SK-N-SH treated with all-trans-retinoic acid at 6 μM for 48 hours (cell line): ENCODE measurements around the gene OSGIN1.

Source experiments
- ATAC-seq: fragments of 200-7000 bp; cut with Tn5 transposase; 3 replicates; pipeline ENCODE4 v1.9.1; 2020; ENCODE audit warnings: mild to moderate bottlenecking, moderate library complexity
- ARNTL ChIP-seq: fragments of 450-650 bp; formaldehyde crosslinking; IDR thresholded peaks from 2 replicates; pipeline ENCODE4 v1.5.0; 2020; ENCODE audit warnings: low read depth, mild to moderate bottlenecking, moderate library complexity, borderline replicate concordance
- BACH2 ChIP-seq: fragments of 250-450 bp; sonication (Bioruptor Pico); IDR thresholded peaks from 2 replicates; pipeline ENCODE4 v1.9.0; 2021; ENCODE audit warnings: mild to moderate bottlenecking, borderline replicate concordance
- CREB5 ChIP-seq: fragments of 250-450 bp; sonication (Bioruptor Pico); IDR thresholded peaks from 2 replicates; pipeline ENCODE4 v1.5.1; 2020; ENCODE audit warnings: low read depth, mild to moderate bottlenecking, moderate library complexity
- ESRRG ChIP-seq: fragments of 250-450 bp; sonication (Bioruptor Pico); IDR thresholded peaks from 2 replicates; pipeline ENCODE4 v1.6.1; 2021; ENCODE audit warnings: mild to moderate bottlenecking
- GLIS3 ChIP-seq: fragments of 250-450 bp; sonication (Bioruptor Pico); IDR thresholded peaks from 2 replicates; pipeline ENCODE4 v1.5.0; 2020; ENCODE audit warnings: mild to moderate bottlenecking, moderate library complexity
- ISL1 ChIP-seq: fragments of 250-450 bp; sonication (Bioruptor Pico); IDR thresholded peaks from 2 replicates; pipeline ENCODE4 v2.1.2; 2022; ENCODE audit warnings: mild to moderate bottlenecking, moderate library complexity
- OSR1 ChIP-seq: fragments of 250-450 bp; sonication (Bioruptor Pico); IDR thresholded peaks from 2 replicates; pipeline ENCODE4 v1.8.0; 2022; ENCODE audit warnings: moderate library complexity, mild to moderate bottlenecking, inconsistent platforms
- PATZ1 ChIP-seq: fragments of 250-450 bp; sonication (Bioruptor Pico); IDR thresholded peaks from 2 replicates; pipeline ENCODE4 v1.8.0; 2020; ENCODE audit warnings: mild to moderate bottlenecking, moderate library complexity, borderline replicate concordance
- PPARA ChIP-seq: fragments of 250-450 bp; sonication (Bioruptor Pico); IDR thresholded peaks from 2 replicates; pipeline ENCODE4 v1.5.0; 2020; ENCODE audit warnings: mild to moderate bottlenecking, borderline replicate concordance
- RARB ChIP-seq: fragments of 250-450 bp; sonication (Bioruptor Pico); IDR thresholded peaks from 2 replicates; pipeline ENCODE4 v1.8.0; 2021; ENCODE audit warnings: mild to moderate bottlenecking, moderate library complexity
- SNAI2 ChIP-seq: fragments of 250-450 bp; sonication (Bioruptor Pico); IDR thresholded peaks from 2 replicates; pipeline ENCODE4 v1.5.0; 2020; ENCODE audit warnings: mild to moderate bottlenecking, moderate library complexity
- ZFP3 ChIP-seq: fragments of 250-450 bp; sonication (Bioruptor Pico); IDR thresholded peaks from 2 replicates; pipeline ENCODE4 v1.5.0; 2020; ENCODE audit warnings: mild to moderate bottlenecking, moderate library complexity
- ZFP30 ChIP-seq: fragments of 450-650 bp; formaldehyde crosslinking; IDR thresholded peaks from 2 replicates; pipeline ENCODE4 v1.5.0; 2022; ENCODE audit warnings: mild to moderate bottlenecking, moderate library complexity
- ZNF565 ChIP-seq: fragments of 450-650 bp; formaldehyde crosslinking; conservative IDR thresholded peaks from 2 replicates; pipeline ENCODE4 v1.5.0; 2020; ENCODE audit warnings: low read depth, mild to moderate bottlenecking, moderate library complexity
- ZNF70 ChIP-seq: fragments of 450-650 bp; formaldehyde crosslinking; IDR thresholded peaks from 2 replicates; pipeline ENCODE4 v1.5.0; 2020; ENCODE audit warnings: mild to moderate bottlenecking, moderate library complexity
- ZNF8 ChIP-seq: fragments of 450-650 bp; formaldehyde crosslinking; IDR thresholded peaks from 2 replicates; pipeline ENCODE4 v1.5.0; 2020; ENCODE audit warnings: mild to moderate bottlenecking, moderate library complexity
- TF ChIP-seq, protein P1 (sequence below): fragments of 250-450 bp; sonication (Bioruptor Pico); IDR thresholded peaks from 2 replicates; pipeline ENCODE4 v1.8.0; 2021; ENCODE audit warnings: low read depth, mild to moderate bottlenecking, moderate library complexity, borderline replicate concordance
- TF ChIP-seq, protein P2 (sequence below): fragments of 250-450 bp; sonication (Bioruptor Pico); IDR thresholded peaks from 2 replicates; pipeline ENCODE4 v1.5.0; 2020; ENCODE audit warnings: mild to moderate bottlenecking, moderate library complexity

The OSGIN1 gene

GRCh38 chr16:84014570-84015327 lies 61.7 kb downstream of the OSGIN1 start:
- TF ChIP-seq PPARA (CRISPR knock-in tag): no peak
- TF ChIP-seq ZNF70 (CRISPR knock-in tag): no peak
- TF ChIP-seq, protein P1, sequence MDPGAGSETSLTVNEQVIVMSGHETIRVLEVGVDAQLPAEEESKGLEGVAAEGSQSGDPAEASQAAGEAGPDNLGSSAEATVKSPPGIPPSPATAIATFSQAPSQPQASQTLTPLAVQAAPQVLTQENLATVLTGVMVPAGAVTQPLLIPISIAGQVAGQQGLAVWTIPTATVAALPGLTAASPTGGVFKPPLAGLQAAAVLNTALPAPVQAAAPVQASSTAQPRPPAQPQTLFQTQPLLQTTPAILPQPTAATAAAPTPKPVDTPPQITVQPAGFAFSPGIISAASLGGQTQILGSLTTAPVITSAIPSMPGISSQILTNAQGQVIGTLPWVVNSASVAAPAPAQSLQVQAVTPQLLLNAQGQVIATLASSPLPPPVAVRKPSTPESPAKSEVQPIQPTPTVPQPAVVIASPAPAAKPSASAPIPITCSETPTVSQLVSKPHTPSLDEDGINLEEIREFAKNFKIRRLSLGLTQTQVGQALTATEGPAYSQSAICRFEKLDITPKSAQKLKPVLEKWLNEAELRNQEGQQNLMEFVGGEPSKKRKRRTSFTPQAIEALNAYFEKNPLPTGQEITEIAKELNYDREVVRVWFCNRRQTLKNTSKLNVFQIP: no peak
- no peak for TF ChIP-seq OSR1 (CRISPR knock-in tag)
- TF ChIP-seq RARB (CRISPR knock-in tag): no peak
- no peak for TF ChIP-seq ZFP30 (CRISPR knock-in tag)
- no peak for TF ChIP-seq ARNTL
- no peak for TF ChIP-seq CREB5
- no peak for TF ChIP-seq GLIS3 (CRISPR knock-in tag)
- no peak for TF ChIP-seq ZFP3
- TF ChIP-seq PATZ1 (CRISPR knock-in tag): no peak
- TF ChIP-seq, protein P2, sequence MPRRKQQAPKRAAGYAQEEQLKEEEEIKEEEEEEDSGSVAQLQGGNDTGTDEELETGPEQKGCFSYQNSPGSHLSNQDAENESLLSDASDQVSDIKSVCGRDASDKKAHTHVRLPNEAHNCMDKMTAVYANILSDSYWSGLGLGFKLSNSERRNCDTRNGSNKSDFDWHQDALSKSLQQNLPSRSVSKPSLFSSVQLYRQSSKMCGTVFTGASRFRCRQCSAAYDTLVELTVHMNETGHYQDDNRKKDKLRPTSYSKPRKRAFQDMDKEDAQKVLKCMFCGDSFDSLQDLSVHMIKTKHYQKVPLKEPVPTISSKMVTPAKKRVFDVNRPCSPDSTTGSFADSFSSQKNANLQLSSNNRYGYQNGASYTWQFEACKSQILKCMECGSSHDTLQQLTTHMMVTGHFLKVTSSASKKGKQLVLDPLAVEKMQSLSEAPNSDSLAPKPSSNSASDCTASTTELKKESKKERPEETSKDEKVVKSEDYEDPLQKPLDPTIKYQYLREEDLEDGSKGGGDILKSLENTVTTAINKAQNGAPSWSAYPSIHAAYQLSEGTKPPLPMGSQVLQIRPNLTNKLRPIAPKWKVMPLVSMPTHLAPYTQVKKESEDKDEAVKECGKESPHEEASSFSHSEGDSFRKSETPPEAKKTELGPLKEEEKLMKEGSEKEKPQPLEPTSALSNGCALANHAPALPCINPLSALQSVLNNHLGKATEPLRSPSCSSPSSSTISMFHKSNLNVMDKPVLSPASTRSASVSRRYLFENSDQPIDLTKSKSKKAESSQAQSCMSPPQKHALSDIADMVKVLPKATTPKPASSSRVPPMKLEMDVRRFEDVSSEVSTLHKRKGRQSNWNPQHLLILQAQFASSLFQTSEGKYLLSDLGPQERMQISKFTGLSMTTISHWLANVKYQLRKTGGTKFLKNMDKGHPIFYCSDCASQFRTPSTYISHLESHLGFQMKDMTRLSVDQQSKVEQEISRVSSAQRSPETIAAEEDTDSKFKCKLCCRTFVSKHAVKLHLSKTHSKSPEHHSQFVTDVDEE (CRISPR knock-in tag): no peak
- no peak for TF ChIP-seq ESRRG
- TF ChIP-seq BACH2 (CRISPR knock-in tag): no peak
- TF ChIP-seq ZNF565: no peak
- TF ChIP-seq ISL1: no peak
- ATAC-seq: no peak; the same call in 2 of the 3 replicates

- TF ChIP-seq PATZ1 (CRISPR knock-in tag): no peak
- TF ChIP-seq OSR1 (CRISPR knock-in tag): no peak
- TF ChIP-seq ZNF8: no peak
- TF ChIP-seq BACH2 (CRISPR knock-in tag): no peak
- no peak for TF ChIP-seq ZNF70 (CRISPR knock-in tag)
- TF ChIP-seq GLIS3 (CRISPR knock-in tag): no peak
- no peak for TF ChIP-seq SNAI2 (CRISPR knock-in tag)
- no peak for TF ChIP-seq ESRRG
- no peak for ATAC-seq
Observed at GRCh38 chr16:84015399-84015798, 62.4 kb downstream of the OSGIN1 start.
